Measurements from ENCODE around the gene THSD7B. TPM values are rescaled to one million over a fixed set of nuclear protein-coding genes. Genes with fewer than 3 reads are reported as not detected.

THSD7B gene
- total RNA-seq, 1 donor from 2014 or later = 9.8 TPM

DNA sequence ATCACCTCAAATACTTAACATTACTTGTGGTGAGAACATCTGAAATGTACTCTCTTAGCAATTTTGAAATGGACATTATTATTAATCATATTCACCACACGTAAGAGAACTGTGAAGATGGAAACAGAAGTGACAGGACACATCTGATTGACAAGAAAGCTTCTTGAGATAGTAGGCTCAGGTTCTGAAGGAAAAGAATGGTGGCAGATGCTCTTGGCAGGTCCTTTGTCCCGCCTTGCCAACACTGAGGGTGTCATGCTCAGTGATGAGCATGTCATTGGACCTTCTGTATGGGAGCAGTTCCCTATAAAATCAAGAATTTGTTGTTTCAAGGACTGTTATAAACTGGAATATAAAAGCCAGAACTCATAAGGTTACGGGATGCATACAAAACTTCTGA is 428.1 kb downstream of the THSD7B start:
- H3K4me3 Mint-ChIP-seq = no peak overlapping the region
- H3K36me3 Mint-ChIP-seq = peaks cover 5% of the 10 kb centered on the region
- no peaks in the 10 kb centered on the region for H3K4me1 Mint-ChIP-seq (ENCODE audit: unreplicated experiment)
- no peak for DNase-seq (ENCODE audit: extremely low spot score, unreplicated experiment)
- TF ChIP-seq, protein P1, sequence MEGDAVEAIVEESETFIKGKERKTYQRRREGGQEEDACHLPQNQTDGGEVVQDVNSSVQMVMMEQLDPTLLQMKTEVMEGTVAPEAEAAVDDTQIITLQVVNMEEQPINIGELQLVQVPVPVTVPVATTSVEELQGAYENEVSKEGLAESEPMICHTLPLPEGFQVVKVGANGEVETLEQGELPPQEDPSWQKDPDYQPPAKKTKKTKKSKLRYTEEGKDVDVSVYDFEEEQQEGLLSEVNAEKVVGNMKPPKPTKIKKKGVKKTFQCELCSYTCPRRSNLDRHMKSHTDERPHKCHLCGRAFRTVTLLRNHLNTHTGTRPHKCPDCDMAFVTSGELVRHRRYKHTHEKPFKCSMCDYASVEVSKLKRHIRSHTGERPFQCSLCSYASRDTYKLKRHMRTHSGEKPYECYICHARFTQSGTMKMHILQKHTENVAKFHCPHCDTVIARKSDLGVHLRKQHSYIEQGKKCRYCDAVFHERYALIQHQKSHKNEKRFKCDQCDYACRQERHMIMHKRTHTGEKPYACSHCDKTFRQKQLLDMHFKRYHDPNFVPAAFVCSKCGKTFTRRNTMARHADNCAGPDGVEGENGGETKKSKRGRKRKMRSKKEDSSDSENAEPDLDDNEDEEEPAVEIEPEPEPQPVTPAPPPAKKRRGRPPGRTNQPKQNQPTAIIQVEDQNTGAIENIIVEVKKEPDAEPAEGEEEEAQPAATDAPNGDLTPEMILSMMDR (conservative IDR thresholded peaks at IDR 0.05) = no peak
- H3K27me3 Mint-ChIP-seq = peaks cover 32% of the 10 kb centered on the region
- H3K9me3 Mint-ChIP-seq = no peaks in the 10 kb centered on the region
- H3K27ac Mint-ChIP-seq = no peak overlapping the region

DNA sequence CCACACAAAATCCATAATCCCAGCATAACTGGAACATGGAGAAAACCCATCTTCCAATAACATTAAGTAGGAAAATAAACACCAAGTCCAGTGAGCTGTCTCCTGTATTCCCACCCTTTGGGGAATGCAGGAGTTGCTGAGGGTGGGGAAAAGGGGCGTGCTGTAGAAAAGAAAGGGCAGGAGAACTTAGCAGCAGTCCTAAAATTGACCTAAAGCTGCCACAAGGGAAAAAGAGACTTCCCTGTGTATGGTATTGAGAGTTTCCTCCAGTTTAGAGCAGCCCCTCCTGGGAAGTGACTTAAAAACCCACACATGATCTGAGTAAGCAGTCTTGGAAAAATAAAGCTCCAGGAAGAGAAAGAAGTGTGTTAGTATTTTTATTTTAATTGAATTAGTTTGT is 428.8 kb downstream of the THSD7B start:
- no peak for DNase-seq (ENCODE audit: extremely low spot score, unreplicated experiment)
- H3K4me1 Mint-ChIP-seq (ENCODE audit: unreplicated experiment) = no peaks in the 10 kb centered on the region
- H3K9me3 Mint-ChIP-seq = no peaks in the 10 kb centered on the region
- H3K27ac Mint-ChIP-seq = no peak overlapping the region
- peaks cover 5% of the 10 kb centered on the region for H3K36me3 Mint-ChIP-seq
- H3K27me3 Mint-ChIP-seq = peaks cover 31% of the 10 kb centered on the region
- H3K4me3 Mint-ChIP-seq = no peak overlapping the region
- TF ChIP-seq, protein P1 (conservative IDR thresholded peaks at IDR 0.05) = no peak

DNA sequence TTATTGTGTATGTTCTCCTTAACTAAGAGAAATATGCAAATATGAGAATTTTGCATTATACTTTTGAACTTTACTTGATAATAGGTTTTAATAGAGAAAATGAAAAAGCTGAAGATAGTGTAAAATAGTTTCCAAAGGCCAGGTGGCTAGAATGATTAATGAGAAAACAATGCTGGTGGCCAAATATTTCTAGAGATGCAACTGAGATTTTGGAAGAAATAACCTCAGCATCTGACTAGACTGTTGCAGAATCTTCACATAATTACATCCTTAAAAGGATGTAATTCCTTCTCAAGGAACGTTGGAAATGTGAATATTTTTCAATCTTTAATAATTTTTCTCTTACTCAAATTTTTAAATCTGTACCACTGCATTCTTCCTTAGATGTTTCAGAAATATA is 434.4 kb downstream of the THSD7B start:
- peaks cover 5% of the 10 kb centered on the region for H3K4me1 Mint-ChIP-seq (ENCODE audit: unreplicated experiment)

DNA sequence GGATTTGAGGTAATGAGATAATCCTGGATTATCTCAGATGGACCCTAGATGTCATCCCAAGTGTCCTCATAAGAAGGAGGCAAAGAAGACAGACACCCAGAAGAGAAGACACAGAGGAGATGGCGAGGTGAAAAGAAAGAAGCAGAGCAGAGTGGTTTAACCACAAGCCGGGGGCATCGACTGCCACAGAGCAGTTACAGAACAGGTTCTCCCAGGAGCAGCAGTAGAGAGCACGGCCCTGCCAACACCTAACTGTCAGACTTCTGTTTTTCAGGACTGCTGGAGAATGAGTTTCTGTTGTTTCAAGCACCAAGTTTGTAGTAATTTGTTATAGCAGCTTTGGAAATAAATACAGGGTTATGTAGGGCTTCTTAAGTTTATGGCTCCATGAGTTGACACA is 437.0 kb downstream of the THSD7B start:
- H3K4me1 Mint-ChIP-seq (ENCODE audit: unreplicated experiment) = peaks cover 5% of the 10 kb centered on the region
- peaks cover 3% of the 10 kb centered on the region for H3K36me3 Mint-ChIP-seq
- H3K4me3 Mint-ChIP-seq = no peak overlapping the region
- DNase-seq (ENCODE audit: extremely low spot score, unreplicated experiment) = no peak
- H3K27ac Mint-ChIP-seq = no peak overlapping the region
- no peaks in the 10 kb centered on the region for H3K9me3 Mint-ChIP-seq
- TF ChIP-seq, protein P1 (conservative IDR thresholded peaks at IDR 0.05) = no peak
- peaks cover 31% of the 10 kb centered on the region for H3K27me3 Mint-ChIP-seq

More for the DNA sequence above, 434.4 kb downstream of the THSD7B start:
- H3K9me3 Mint-ChIP-seq = no peaks in the 10 kb centered on the region
- DNase-seq (ENCODE audit: extremely low spot score, unreplicated experiment) = no peak
- H3K4me3 Mint-ChIP-seq = no peak overlapping the region
- H3K27ac Mint-ChIP-seq = no peak overlapping the region
- TF ChIP-seq, protein P1 (conservative IDR thresholded peaks at IDR 0.05) = no peak
- peaks cover 3% of the 10 kb centered on the region for H3K36me3 Mint-ChIP-seq
- peaks cover 23% of the 10 kb centered on the region for H3K27me3 Mint-ChIP-seq

DNA sequence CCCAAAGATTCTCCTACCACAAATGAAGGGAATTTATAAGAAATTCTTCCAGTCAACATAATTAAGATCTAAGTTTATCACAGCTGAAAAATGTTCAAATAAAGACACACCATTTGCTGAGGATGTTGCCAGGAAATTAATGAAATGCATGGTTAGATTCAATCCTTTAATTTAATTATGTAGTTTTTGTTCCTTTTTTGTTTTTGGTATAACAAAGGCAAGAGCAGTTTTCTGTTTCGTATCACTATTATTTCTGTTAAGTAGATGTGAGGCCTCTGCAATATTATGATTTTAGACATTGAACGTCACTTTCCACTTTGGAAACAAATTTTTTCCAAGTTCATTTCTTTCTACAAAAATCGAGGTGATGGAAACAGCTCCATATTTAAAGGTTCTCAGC is 440.0 kb downstream of the THSD7B start:
- Mint-ChIP-seq H3K27ac (no peak overlapping the region), H3K9me3 (no peaks in the 10 kb centered on the region), H3K27me3 (peaks cover 24% of the 10 kb centered on the region), H3K36me3 (peaks cover 3% of the 10 kb centered on the region), H3K4me1 (ENCODE audit: unreplicated experiment) (peaks cover 5% of the 10 kb centered on the region), H3K4me3 (no peak overlapping the region)
- TF ChIP-seq, protein P1 (conservative IDR thresholded peaks at IDR 0.05) = no peak
- no peak for DNase-seq (ENCODE audit: extremely low spot score, unreplicated experiment)

DNA sequence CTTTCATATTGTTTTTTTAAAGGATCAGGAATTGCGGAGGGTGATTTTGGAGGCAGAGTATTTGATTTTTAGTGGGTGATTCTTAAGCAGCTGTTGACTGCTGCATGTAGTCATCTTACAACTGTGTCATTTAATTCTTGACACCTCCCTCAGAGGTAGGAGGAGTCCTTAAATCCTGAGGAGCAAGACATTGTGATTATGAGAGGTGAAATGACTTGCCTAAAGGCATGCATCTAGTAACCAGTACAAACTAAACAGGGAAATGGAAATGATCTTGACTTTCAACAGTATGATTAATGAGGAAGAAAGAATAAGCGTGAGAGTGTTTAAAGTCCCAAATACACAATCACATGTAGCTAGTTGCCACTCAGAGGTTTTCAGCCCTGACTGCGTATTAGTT is 440.7 kb downstream of the THSD7B start:
- H3K4me3 Mint-ChIP-seq = no peak overlapping the region
- TF ChIP-seq, protein P1 (conservative IDR thresholded peaks at IDR 0.05) = no peak
- H3K36me3 Mint-ChIP-seq = peaks cover 3% of the 10 kb centered on the region
- peaks cover 5% of the 10 kb centered on the region for H3K4me1 Mint-ChIP-seq (ENCODE audit: unreplicated experiment)
- no peaks in the 10 kb centered on the region for H3K9me3 Mint-ChIP-seq
- no peak for DNase-seq (ENCODE audit: extremely low spot score, unreplicated experiment)
- peaks cover 24% of the 10 kb centered on the region for H3K27me3 Mint-ChIP-seq
- no peak overlapping the region for H3K27ac Mint-ChIP-seq

Measured in type B pancreatic cell (in vitro differentiated cells).